Dendritic cell treated with granulocyte-macrophage colony-stimulating factor and Interleukin-4, amounts not matched to agents 40 ng/mL and 50 ng/mL, for 4 days (primary cell): Measurements from ENCODE around the gene CDK5RAP2.

Experiments
- H3K27ac Mint-ChIP-seq: one replicate; pipeline ENCODE4 v1.8.0; 2022; ENCODE audit warnings: mild to moderate bottlenecking, mixed read lengths
- H3K27me3 Mint-ChIP-seq: one replicate; pipeline ENCODE4 v1.8.0; 2022; ENCODE audit warnings: mild to moderate bottlenecking, mixed read lengths
- H3K36me3 Mint-ChIP-seq: one replicate; pipeline ENCODE4 v1.8.0; 2022; ENCODE audit warnings: low read depth, mixed read lengths
- H3K4me1 Mint-ChIP-seq: one replicate; pipeline ENCODE4 v1.8.0; 2022; ENCODE audit warnings: low read depth, mixed read lengths
- H3K4me3 Mint-ChIP-seq: one replicate; pipeline ENCODE4 v1.8.0; 2022; ENCODE audit warnings: mild to moderate bottlenecking, moderate library complexity, mixed read lengths
- H3K9me3 Mint-ChIP-seq: one replicate; pipeline ENCODE4 v1.8.0; 2022; ENCODE audit warnings: mixed read lengths
- intact Hi-C: fragments of 100-400 bp; cut with micrococcal nuclease; formaldehyde crosslinking; loops from one replicate; pipeline ENCODE4 v1.15.0; 2022

CDK5RAP2 gene

DNA sequence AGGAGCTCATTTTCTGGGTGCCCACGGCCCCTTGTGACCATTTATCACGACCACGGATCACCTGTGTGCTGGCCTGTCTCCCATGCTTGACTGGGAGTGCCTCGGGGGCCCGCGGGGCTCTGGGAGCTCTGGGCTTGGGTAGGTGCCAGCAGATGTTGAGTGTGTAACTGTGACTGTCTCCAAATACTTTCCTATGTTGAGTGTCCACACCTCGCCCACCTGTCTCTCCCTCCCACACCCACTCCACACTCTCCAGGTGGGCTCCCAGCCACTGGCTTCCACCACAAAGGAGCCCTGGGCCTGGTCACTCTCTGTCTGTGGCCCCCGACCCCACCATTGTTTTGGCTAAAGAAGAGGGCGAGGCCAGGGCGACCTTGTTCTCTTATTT, 196.4 kb downstream of the CDK5RAP2 start:
- no peaks in the 10 kb centered on the region for H3K4me1 Mint-ChIP-seq
- H3K4me3 Mint-ChIP-seq, result no peak overlapping the region
- intact Hi-C loops, result no loop called here
- no peaks in the 10 kb centered on the region for H3K9me3 Mint-ChIP-seq
- no peak overlapping the region for H3K27ac Mint-ChIP-seq
- no peaks in the 10 kb centered on the region for H3K27me3 Mint-ChIP-seq
- H3K36me3 Mint-ChIP-seq, result peaks cover 8% of the 10 kb centered on the region

DNA sequence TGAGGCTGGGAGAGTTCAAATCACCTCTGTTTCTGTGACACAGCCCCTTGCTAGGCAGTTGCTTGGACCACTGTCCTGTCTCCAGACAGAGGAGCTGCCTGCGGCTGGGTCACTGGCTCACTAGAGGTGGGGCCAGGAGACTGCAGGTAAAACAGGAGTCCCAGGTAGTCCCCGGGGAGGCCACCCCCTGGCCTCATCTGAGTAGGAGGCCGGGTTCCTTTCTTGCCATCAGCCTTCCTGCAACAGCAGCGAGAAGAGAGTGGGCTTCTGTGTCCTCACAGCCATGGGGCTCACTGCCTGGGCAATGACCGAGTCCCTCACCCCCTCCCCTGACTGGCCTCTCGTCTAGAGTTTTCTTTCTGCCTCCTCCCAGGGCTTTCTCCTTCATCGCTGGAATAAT, 197.5 kb downstream of the CDK5RAP2 start:
- Mint-ChIP-seq H3K27me3 (no peaks in the 10 kb centered on the region), H3K4me1 (no peaks in the 10 kb centered on the region), H3K9me3 (no peaks in the 10 kb centered on the region), H3K27ac (no peak overlapping the region), H3K36me3 (no peaks in the 10 kb centered on the region), H3K4me3 (no peak overlapping the region)
- intact Hi-C loops, result no loop called here

DNA sequence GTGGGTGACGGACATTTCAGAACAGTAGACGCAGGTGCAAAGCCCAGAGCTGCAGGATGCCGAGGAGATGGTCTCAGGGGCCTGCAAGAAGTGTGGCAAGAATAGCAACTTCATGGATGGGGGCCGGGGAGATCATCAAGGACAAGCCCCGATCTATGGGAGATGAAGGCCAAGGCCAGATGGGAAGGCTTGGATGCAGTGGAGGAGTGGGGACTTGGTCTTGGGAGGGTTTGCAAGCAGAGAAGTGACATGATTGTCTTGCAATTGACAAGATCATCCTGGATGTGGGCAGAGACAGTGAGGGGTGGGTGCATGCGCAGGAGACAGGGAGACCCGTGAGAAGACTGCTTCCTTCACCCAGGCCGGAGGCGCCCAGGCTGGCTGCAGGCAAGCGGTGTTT, 198.1 kb downstream of the CDK5RAP2 start:
- intact Hi-C loops, result no loop called here
- Mint-ChIP-seq H3K4me3 (no peak overlapping the region), H3K9me3 (no peaks in the 10 kb centered on the region), H3K36me3 (no peaks in the 10 kb centered on the region), H3K27me3 (no peaks in the 10 kb centered on the region), H3K27ac (no peak overlapping the region), H3K4me1 (no peaks in the 10 kb centered on the region)

DNA sequence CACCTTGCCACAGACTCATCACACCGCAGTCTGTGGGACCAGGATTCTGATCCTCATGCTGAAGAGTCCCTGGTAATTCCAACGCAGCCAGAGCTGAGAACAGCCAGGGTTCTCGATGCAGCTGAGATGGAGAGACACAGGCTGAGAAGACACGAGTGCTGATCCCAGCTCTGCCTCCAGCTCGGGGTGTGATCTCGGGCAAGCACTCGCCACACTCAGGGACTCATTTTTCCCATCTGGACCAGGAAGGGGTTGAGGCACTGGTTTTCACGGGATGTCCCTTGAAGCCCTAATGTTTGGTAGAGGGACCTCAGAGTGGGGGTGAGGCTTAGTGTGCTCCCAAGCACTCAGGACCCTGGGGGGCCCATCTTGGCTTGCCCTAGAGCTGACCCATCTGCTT, 200.4 kb downstream of the CDK5RAP2 start:
- Mint-ChIP-seq H3K4me3 (no peak overlapping the region), H3K27ac (no peak overlapping the region), H3K27me3 (no peaks in the 10 kb centered on the region), H3K36me3 (no peaks in the 10 kb centered on the region), H3K9me3 (no peaks in the 10 kb centered on the region), H3K4me1 (no peaks in the 10 kb centered on the region)
- intact Hi-C loops, result no loop called here

DNA sequence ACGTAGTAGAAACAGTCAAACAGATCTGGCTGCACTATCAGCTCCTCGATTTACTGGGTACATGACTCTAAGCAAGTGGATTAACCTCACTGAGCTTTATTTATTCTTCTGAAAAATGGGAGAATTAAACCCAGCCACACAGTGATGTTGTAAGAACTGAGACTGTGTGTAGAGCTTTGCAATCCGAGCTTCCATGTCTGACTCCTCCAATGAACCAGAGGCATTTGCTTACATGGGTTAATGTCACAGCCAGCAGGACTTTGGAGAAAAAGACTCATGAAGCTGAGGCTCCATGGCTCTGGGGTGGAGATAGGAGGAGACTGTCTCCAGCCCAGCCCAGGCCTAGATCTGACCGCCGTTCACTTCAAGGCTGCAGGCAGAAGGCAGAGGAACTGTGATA, 201.3 kb downstream of the CDK5RAP2 start:
- intact Hi-C loops, result no loop called here
- peaks cover 2% of the 10 kb centered on the region for H3K27me3 Mint-ChIP-seq
- H3K27ac Mint-ChIP-seq, result no peak overlapping the region
- no peak overlapping the region for H3K4me3 Mint-ChIP-seq
- no peaks in the 10 kb centered on the region for H3K36me3 Mint-ChIP-seq
- no peaks in the 10 kb centered on the region for H3K9me3 Mint-ChIP-seq
- no peaks in the 10 kb centered on the region for H3K4me1 Mint-ChIP-seq

DNA sequence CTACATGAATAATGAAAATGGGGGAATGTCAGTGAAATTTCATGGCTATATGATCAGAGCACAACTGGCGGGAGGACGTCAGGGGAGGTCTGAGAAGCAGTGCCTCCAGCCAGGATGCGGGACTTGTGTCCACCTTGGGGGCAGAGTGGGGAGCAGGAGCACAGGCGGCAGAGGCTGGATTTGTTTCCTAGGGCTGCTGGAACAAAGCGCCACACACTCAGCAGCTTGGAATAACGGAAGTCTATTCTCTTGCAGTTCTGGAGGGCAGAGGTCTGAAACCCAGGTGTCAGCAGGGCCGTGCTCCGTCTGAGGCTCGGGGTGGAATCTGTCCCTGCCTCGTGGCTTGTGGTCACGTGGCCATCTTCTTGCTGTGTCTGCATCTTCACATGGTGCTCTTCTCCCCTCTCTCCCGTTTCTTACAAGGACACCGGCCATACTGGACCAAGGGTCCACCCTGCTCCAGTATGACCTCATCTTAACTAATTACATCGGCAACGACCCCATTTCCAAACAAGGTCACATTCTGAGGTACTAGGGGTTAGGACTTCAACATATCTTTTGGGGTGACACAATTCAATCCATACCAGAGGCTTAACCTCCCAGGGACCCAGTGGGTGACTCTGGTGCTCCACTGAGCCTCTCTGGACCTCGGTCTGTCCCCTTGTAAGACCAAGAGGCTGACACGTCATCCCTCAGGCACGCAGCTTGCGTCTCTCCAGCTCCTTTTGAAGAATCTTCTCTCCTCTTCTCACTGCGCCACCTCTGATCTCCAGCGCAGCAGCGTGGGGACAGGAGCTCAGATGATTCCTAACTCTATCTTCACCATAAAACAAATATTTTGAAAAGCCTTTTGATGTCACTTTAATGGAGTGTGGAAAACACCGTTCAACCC, 202.5 kb downstream of the CDK5RAP2 start:
- H3K4me1 Mint-ChIP-seq, result no peaks in the 10 kb centered on the region
- H3K27ac Mint-ChIP-seq, result no peak overlapping the region
- intact Hi-C loops, result no loop called here
- no peak overlapping the region for H3K4me3 Mint-ChIP-seq
- no peaks in the 10 kb centered on the region for H3K9me3 Mint-ChIP-seq
- H3K36me3 Mint-ChIP-seq, result no peaks in the 10 kb centered on the region
- peaks cover 4% of the 10 kb centered on the region for H3K27me3 Mint-ChIP-seq

DNA sequence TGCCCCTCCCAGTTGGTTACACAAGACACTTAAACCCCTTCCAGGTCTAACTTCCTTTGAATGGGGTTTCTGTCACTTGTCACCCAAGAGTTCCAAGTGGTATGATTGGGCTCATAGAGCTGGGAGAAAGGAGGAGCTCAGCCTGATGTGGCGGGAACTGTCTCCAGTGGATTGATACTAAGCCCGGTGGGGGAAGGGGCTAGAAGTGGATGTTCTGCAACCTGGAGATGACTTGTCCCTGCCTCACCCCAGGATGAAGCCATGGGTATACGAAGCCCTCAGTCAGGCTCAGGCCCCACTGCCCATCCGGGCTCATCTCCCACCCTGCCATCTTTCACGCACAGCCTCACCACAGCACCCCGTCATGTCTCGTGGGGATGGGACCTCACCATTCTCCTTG, 203.9 kb downstream of the CDK5RAP2 start:
- no peak overlapping the region for H3K27ac Mint-ChIP-seq
- peaks cover 8% of the 10 kb centered on the region for H3K27me3 Mint-ChIP-seq
- intact Hi-C loops, result no loop called here
- no peaks in the 10 kb centered on the region for H3K36me3 Mint-ChIP-seq
- no peak overlapping the region for H3K4me3 Mint-ChIP-seq
- no peaks in the 10 kb centered on the region for H3K9me3 Mint-ChIP-seq
- H3K4me1 Mint-ChIP-seq, result no peaks in the 10 kb centered on the region

DNA sequence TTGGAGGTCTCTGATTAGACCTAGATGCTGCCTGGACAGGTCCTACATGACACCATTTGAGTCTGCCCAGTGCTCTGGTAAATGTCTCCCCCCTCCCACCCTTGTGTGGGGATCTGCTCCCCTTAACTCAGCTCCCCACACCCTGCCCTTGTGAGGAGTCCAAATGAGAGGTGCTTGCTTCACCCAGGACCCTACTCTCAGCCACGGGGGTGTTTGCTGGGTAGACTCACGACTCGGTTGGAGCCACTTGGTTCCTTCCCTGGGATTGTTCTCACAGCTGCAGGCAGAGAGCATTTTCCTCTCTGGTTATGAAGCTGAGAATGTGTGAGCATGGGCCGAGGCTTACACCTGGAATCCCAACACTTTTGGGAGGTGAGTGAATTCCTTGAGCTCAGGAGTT, 204.7 kb downstream of the CDK5RAP2 start:
- H3K4me1 Mint-ChIP-seq, result no peaks in the 10 kb centered on the region
- no peaks in the 10 kb centered on the region for H3K36me3 Mint-ChIP-seq
- no peak overlapping the region for H3K4me3 Mint-ChIP-seq
- H3K27me3 Mint-ChIP-seq, result peaks cover 9% of the 10 kb centered on the region
- intact Hi-C loops, result no loop called here
- H3K9me3 Mint-ChIP-seq, result no peaks in the 10 kb centered on the region
- no peak overlapping the region for H3K27ac Mint-ChIP-seq

DNA sequence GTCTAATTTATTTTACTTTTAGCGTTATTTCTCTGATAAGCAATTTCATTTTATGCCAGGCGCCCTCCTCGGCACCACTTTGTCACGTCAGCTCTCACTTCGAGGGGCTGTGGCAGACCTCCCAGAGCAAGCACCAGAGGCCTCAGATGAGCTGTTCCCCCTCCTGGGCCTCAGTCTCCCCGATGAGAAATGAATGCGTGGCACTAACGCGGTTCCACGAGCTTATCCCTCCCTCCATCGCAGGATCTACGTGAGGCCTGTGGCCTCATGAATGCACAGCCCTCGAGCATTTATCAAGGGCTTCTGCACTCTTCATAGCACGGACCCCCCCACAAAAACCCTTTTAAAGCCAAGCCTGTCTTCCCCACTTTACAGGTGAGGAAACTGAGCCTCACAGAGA, 205.2 kb downstream of the CDK5RAP2 start:
- H3K4me3 Mint-ChIP-seq, result no peak overlapping the region
- intact Hi-C loops, result no loop called here

DNA sequence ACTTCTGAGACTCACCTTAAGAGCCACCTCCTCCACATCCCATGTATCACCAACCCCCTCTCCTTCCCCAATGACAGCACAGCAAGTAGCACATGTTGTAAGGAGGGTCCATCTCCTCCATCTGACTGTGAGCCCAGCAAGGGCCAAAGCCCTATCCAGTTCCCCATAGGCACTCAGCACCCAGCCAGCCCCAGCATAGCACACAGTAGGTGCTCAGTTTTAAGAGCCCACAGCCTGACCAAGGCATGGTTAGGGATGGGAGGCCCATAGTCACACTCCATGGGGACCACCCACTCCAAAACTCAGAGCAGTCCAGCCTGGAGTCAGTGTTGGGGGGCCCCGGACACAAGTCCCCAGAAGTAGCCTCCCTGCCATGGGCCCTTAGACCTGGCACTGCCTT, 205.7 kb downstream of the CDK5RAP2 start:
- H3K36me3 Mint-ChIP-seq, result no peaks in the 10 kb centered on the region
- H3K4me3 Mint-ChIP-seq, result no peak overlapping the region
- H3K9me3 Mint-ChIP-seq, result no peaks in the 10 kb centered on the region
- no peak overlapping the region for H3K27ac Mint-ChIP-seq
- intact Hi-C loops, result no loop called here
- no peaks in the 10 kb centered on the region for H3K4me1 Mint-ChIP-seq
- H3K27me3 Mint-ChIP-seq, result peaks cover 9% of the 10 kb centered on the region

More for the DNA sequence above, 205.2 kb downstream of the CDK5RAP2 start:
- Mint-ChIP-seq H3K36me3 (no peaks in the 10 kb centered on the region), H3K4me1 (no peaks in the 10 kb centered on the region), H3K27me3 (peaks cover 9% of the 10 kb centered on the region), H3K9me3 (no peaks in the 10 kb centered on the region), H3K27ac (no peak overlapping the region)

DNA sequence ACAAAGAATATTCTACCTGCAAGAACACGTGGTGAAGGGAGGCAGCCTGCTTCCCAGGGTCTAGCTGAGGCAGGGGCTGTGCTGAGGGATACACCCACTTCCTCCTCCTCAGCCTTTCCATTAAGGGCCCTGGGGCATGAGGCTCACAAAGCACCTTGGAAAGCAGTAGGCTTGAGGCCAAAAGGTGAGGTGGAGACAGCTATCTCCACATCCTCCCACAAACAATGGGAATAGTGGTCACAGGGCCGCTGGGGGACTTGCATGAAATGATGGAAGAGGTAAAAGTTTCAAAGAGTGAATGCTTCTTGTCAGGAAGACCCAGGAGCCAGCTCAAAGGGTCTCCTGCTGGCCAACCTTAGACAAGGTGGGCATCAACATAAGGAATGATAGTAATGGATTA, 207.9 kb downstream of the CDK5RAP2 start:
- intact Hi-C loops, result no loop called here
- Mint-ChIP-seq H3K9me3 (no peaks in the 10 kb centered on the region), H3K4me3 (no peak overlapping the region), H3K27me3 (peaks cover 9% of the 10 kb centered on the region), H3K27ac (no peak overlapping the region), H3K36me3 (no peaks in the 10 kb centered on the region), H3K4me1 (no peaks in the 10 kb centered on the region)

DNA sequence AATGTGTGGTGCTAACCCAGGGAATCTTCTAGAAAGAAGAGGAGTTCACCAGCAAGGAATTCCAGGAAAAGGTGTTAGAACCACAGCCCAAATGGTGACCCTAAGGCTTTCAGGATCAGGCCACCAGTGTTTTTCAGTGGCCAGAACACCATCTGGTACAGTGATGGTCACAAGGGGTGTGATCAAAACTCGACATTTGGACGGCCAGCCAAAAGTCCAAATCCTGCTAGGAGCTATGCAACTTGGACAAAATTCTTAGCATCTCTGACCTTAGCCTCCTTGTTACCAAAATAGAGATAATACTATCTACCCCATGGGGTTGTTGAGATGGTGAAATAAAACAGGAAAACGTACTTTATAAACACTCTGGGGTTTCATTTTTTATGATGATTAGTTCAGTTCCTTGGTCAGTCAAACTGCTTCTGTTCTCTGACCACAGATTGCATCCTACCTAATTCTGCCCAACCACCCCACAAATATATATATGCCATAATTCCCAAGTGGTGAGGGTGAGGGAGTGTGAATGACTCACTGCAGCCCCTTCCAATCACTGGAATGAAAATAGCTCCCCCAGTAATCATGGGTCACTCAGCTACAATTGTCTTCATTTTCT, 210.3 kb downstream of the CDK5RAP2 start:
- Mint-ChIP-seq H3K9me3 (peaks cover 8% of the 10 kb centered on the region), H3K4me3 (no peak overlapping the region), H3K27ac (no peak overlapping the region), H3K4me1 (no peaks in the 10 kb centered on the region), H3K36me3 (no peaks in the 10 kb centered on the region), H3K27me3 (peaks cover 9% of the 10 kb centered on the region)
- intact Hi-C loops, result no loop called here

DNA sequence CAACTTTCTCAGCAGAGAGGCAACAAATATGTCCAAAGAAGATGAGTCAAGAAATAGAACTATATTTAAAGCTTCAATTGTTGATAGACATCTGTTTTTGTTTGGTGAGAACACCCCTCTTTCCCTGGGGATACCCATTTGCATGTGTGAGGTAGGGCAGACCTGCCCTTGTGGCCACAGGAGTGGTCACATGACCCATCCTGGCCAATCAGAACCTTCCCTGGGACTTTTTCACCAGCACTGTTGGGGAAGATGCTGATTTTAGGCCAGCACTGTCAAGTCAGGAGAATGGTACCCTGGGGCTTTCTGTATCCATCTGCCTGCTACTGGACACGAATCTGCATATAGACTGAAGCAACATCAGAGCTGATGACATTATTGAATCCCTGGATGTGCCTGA, 211.2 kb downstream of the CDK5RAP2 start:
- Mint-ChIP-seq H3K4me3 (no peak overlapping the region), H3K4me1 (no peaks in the 10 kb centered on the region), H3K9me3 (peaks cover 9% of the 10 kb centered on the region), H3K27ac (no peak overlapping the region), H3K36me3 (no peaks in the 10 kb centered on the region), H3K27me3 (peaks cover 8% of the 10 kb centered on the region)
- intact Hi-C loops, result no loop called here

DNA sequence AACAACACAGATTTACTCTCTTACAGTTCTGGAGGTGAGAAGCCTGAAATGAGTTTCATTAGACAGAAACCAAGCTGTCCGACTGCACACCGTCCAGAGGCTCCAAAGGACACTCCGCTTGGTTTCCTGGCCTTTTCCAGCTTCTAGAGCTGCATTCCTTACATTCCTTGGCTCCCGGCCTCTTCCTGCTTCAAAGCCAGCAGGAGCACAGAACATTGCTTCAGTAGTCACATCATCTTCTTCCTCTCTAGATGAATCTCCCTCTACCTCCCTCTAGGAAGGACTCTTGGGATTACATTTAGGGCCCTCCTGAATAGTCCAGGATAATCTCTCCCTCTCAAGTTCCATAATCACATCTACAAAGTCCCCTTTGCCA, 213.3 kb downstream of the CDK5RAP2 start:
- peaks cover 9% of the 10 kb centered on the region for H3K9me3 Mint-ChIP-seq

DNA sequence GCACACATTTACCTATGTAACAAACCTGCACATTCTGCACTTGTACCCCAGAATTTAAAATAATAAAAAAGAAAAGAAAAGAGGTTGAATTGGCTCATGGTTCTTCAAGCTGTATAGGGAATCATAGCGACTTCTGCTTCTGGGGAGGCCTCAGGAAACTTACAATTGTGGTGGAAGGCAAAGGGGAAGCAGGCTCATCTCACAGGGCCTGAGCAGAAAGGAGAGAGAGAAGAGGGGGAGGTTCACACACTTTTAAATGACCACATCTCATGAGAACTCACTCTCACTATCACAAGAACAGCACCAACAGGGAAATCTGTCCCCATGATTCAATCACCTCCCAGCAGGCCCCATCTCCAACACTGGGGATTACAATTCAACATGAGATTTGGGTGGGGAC, 214.6 kb downstream of the CDK5RAP2 start:
- intact Hi-C loops, result no loop called here
- no peak overlapping the region for H3K4me3 Mint-ChIP-seq
- peaks cover 9% of the 10 kb centered on the region for H3K27me3 Mint-ChIP-seq
- peaks cover 9% of the 10 kb centered on the region for H3K9me3 Mint-ChIP-seq
- H3K4me1 Mint-ChIP-seq, result no peaks in the 10 kb centered on the region
- no peaks in the 10 kb centered on the region for H3K36me3 Mint-ChIP-seq
- no peak overlapping the region for H3K27ac Mint-ChIP-seq

More for the DNA sequence above, 213.3 kb downstream of the CDK5RAP2 start:
- intact Hi-C loops, result no loop called here
- Mint-ChIP-seq H3K4me3 (no peak overlapping the region), H3K36me3 (no peaks in the 10 kb centered on the region), H3K4me1 (no peaks in the 10 kb centered on the region), H3K27ac (no peak overlapping the region), H3K27me3 (peaks cover 12% of the 10 kb centered on the region)
